Gastrocnemius medialis (tissue), 4 donors: ENCODE measurements around the gene HEPN1.

ENCODE experiments used
- CTCF ChIP-seq, 5 experiments: fragments of 450-650 bp in 3 of 5; fragments of 200-600 bp in 2 of 5; sonication (generic) in 2 of 5; IDR thresholded peaks in 4 of 5; conservative IDR thresholded peaks in 1 of 5; 1 replicate in 4 of 5; 2 replicates in 1 of 5; pipeline ENCODE4 v1.5.1; 2016 to 2019; ENCODE audit warnings: antibody characterized with exemption in 5 of 5, mild to moderate bottlenecking in 3 of 5, moderate library complexity in 3 of 5
- POLR2A ChIP-seq, 2 donors: fragments of 450-650 bp; IDR thresholded peaks; one replicate each; pipeline ENCODE4 v1.6.1; 2017; ENCODE audit warnings: antibody characterized with exemption in 2 of 2, mild to moderate bottlenecking in 2 of 2, moderate library complexity in 2 of 2

GRCh38 chr11:124875943-124876817 lies 42.9 kb upstream of the HEPN1 start:
- TF ChIP-seq CTCF (IDR thresholded peaks at IDR 0.05 in 4 of 5, conservative IDR thresholded peaks at IDR 0.05 in 1 of 5), result peak; percentile 43 to 71 (median 62)
- TF ChIP-seq POLR2A (IDR thresholded peaks at IDR 0.05), result peak; percentile 11 to 26
